Pancreas (tissue), 10 donors: ENCODE data around the gene TICRR. TPM values are rescaled to one million over a fixed set of nuclear protein-coding genes. Genes with fewer than 3 reads are reported as not detected.

Source experiments
- ATAC-seq, 4 donors: fragments of 200-7000 bp; cut with Tn5 transposase; one replicate each; pipeline versions ENCODE4 v1.8.0 to v1.9.1; 2020; ENCODE audit warnings: mild to moderate bottlenecking in 4 of 4, moderate library complexity in 4 of 4
- DNase-seq, 6 donors: peaks; one replicate each; pipeline ENCODE4 v3.0.0-alpha.2; 2020
- FAIRE-seq: peaks from 2 replicates; lab custom pipeline; 2012; peaks lifted over from hg19 to GRCh38; lab: Jason Lieb, UNC
- H3K27ac ChIP-seq, 4 donors: fragments of 200-600 bp; sonication (generic); 1 replicate in 3 of 4; 2 replicates in 1 of 4; pipeline versions ENCODE4 v1.5.0 to v1.8.0; 2020
- H3K27me3 ChIP-seq, 4 donors: fragments of 200-600 bp; one replicate each; pipeline ENCODE4 v1.8.0; 2021
- H3K36me3 ChIP-seq, 3 donors: fragments of 200-600 bp; sonication (generic) in 1 of 3; one replicate each; pipeline versions ENCODE4 v1.5.0 to v1.8.0; 2020 to 2021
- H3K4me1 ChIP-seq, 3 donors: fragments of 200-600 bp; one replicate each; pipeline ENCODE4 v1.8.0; 2021
- H3K4me3 ChIP-seq, 4 donors: fragments of 200-600 bp; sonication (generic) in 2 of 4; one replicate each; pipeline versions ENCODE4 v1.5.0 to v1.8.0; 2020 to 2021
- H3K9me3 ChIP-seq, 4 donors: fragments of 200-600 bp; one replicate each; pipeline ENCODE4 v1.8.0; 2021
- WGBS, 2 donors: extraction: QIAGEN DNeasy Blood & Tissue Kit; methylation state at CpG; one replicate each; pipeline ENCODE4 v1.1.7; 2013; 5-methylcytosine and 5-hydroxymethylcytosine counted together
- intact Hi-C, 3 donors: fragments of 100-400 bp; cut with DNase I; formaldehyde crosslinking; loops; one replicate each; pipeline versions ENCODE4 v1.11.1 to v1.14.2; 2022
- polyA plus RNA-seq, 2 donors: library from polyadenylated mRNA; stranded (reverse); fragments of 200-250 nt; gene quantifications; one replicate each; pipeline ENCODE4 v1.2.3, GENCODE V29; 2013
- total RNA-seq, 6 donors: library from RNA; stranded (reverse); fragmentation: NEBNext Ultra II Directional in 4 of 6; extraction: Animal tissue kit (Norgen Biotek cat#: 25700) in 4 of 6; gene quantifications; one replicate each; pipeline versions ENCODE4 v1.2.1 to v1.2.4, GENCODE V29; 2021 to 2023
- TF ChIP-seq, protein P1 (sequence below), 4 donors: fragments of 200-600 bp; sonication (generic) in 3 of 4; IDR thresholded peaks; one replicate each; pipeline versions ENCODE4 v1.5.0 to v1.8.0; 2021; ENCODE audit warnings: antibody characterized with exemption in 4 of 4
- donor health status: healthy with polysubstance abuse.
- donor health status: DM: no; HTN: no; CAD: no; lungs with moderate emphysema.
- donor health status: DM: no; HTN: no; CAD: no.
- donor health status: control.
- donor health status: control.
- donor health status: Bipolar disorder and iron deficiency.
- donor health status: DM: yes; HTN: yes; CAD: no.
- donor health status: DM: no; HTN: no; CAD: no.
- donor health status: DM: no; HTN: no; CAD: no.
- donor health status: DM: yes; HTN: yes; CAD: no.

TICRR gene
- total and polyA plus RNA-seq, 8 donors, result 0.03 to 0.18 (median 0.13) TPM; not detected in 3

DNA sequence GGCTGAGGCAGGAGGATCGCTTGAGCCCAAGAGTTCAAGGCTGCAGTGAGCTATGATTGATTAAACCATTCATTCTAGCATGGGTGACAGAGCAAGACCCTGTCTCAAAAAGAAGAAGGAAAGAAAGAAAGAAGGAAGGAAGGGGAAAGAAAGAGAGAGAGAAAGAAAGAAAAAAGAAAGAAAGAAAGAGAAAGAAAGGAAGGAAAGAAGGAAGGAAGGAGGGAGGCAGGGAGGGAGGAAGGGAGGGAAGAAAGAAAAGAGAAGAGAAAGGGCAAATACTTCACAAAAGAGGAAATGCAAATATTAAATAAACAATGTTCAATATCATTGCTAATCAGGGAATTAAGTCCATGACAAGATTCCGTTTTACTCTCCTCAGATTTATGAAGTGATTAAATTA, 84.0 kb downstream of the TICRR start:
- intact Hi-C loops, result no loop called here
- H3K4me1 ChIP-seq, result no peaks in the 10 kb centered on the region
- H3K27ac ChIP-seq, result no peak overlapping the region
- no peaks in the 10 kb centered on the region for H3K9me3 ChIP-seq
- ATAC-seq (no peak), DNase-seq (no peak), FAIRE-seq (no peak)
- no peaks in the 10 kb centered on the region for H3K27me3 ChIP-seq
- TF ChIP-seq, protein P1, sequence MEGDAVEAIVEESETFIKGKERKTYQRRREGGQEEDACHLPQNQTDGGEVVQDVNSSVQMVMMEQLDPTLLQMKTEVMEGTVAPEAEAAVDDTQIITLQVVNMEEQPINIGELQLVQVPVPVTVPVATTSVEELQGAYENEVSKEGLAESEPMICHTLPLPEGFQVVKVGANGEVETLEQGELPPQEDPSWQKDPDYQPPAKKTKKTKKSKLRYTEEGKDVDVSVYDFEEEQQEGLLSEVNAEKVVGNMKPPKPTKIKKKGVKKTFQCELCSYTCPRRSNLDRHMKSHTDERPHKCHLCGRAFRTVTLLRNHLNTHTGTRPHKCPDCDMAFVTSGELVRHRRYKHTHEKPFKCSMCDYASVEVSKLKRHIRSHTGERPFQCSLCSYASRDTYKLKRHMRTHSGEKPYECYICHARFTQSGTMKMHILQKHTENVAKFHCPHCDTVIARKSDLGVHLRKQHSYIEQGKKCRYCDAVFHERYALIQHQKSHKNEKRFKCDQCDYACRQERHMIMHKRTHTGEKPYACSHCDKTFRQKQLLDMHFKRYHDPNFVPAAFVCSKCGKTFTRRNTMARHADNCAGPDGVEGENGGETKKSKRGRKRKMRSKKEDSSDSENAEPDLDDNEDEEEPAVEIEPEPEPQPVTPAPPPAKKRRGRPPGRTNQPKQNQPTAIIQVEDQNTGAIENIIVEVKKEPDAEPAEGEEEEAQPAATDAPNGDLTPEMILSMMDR (IDR thresholded peaks at IDR 0.05), result no peak
- 82 to 88% methylated on average over 2 of the region's 2 CpGs for WGBS, 2 donors
- no peak overlapping the region for H3K4me3 ChIP-seq
- no peaks in the 10 kb centered on the region for H3K36me3 ChIP-seq

DNA sequence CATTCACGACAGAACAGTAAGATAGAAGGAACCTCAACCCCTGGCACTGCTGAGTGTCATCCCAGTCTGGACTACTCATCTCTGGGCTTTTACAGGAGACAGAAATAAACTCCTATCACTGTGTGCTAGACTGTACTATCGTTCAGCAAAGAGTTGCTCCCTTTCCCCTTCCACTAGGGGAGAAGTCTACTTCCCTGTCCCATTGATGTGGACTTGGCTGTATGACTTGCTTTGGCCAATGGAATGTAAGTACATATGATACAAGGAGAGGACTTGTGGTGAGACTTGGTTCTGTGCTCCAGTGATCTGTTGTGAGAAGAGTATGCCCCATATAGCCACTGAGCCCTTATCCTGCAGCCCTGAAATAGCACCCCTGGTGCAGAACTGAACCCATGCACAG, 85.3 kb downstream of the TICRR start:
- Histone ChIP-seq H3K9me3 (no peaks in the 10 kb centered on the region), H3K4me1 (peaks cover 0 to 4% (median 0%) of the 10 kb centered on the region in 3 donors), H3K27me3 (no peaks in the 10 kb centered on the region), H3K4me3 (no peak overlapping the region), H3K27ac (no peak overlapping the region), H3K36me3 (no peaks in the 10 kb centered on the region)
- ATAC-seq, result no peak
- no peak for FAIRE-seq
- intact Hi-C loops, result no loop called here
- DNase-seq, result no peak
- TF ChIP-seq, protein P1 (IDR thresholded peaks at IDR 0.05), result no peak
- WGBS, 2 donors, result 82 to 90% methylated on average over 2 of the region's 2 CpGs

DNA sequence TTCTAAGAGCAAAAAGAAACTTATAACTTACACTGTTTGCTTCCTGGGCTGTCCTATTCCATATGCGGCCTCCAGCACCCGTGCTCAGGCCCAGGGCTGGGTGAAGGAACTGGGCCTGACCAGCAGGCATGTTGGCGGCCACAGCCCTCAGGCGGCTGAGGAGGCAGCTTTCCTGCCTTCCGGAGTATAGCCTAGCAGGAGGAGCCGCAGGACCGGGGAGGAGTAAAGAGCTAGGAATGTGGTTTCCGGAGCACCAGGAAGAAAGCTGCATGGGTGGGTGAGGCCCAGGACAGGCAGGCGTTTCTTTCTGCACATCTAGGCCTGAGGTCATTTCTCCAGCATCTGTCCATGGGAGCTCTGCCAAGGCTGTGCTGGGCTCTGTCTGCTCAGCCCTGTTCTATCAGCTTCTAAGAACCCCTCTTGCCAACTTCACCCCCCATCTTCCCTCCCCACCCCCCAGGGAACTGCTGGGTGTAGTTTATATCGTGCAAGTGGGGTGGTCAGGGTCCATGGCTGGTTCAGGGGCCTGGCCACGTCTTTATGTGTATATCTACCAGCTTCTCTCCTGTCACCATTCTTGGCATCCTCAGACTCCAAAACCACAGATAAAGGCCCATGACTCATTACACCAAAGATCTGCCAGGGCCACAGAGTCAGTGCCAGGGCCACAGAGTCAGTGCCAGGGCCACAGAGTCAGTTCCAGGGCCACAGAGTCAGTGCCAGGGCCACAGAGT, 87.8 kb downstream of the TICRR start:
- Histone ChIP-seq H3K36me3 (no peaks in the 10 kb centered on the region), H3K4me3 (no peak overlapping the region), H3K27me3 (no peaks in the 10 kb centered on the region), H3K4me1 (peaks cover 0 to 4% (median 0%) of the 10 kb centered on the region in 3 donors), H3K27ac (peak overlapping the region in 1 of 4 donors; percentile 17), H3K9me3 (no peaks in the 10 kb centered on the region)
- intact Hi-C loops, result no loop called here
- WGBS, 2 donors, result 77 to 85% methylated on average over 11 of the region's 11 CpGs
- TF ChIP-seq, protein P1 (IDR thresholded peaks at IDR 0.05), result no peak
- FAIRE-seq, result no peak
- DNase-seq, result peak in 1 of 6 donors; percentile 44
- peak in 3 of 4 donors; percentile 41 to 67 (median 48) for ATAC-seq

DNA sequence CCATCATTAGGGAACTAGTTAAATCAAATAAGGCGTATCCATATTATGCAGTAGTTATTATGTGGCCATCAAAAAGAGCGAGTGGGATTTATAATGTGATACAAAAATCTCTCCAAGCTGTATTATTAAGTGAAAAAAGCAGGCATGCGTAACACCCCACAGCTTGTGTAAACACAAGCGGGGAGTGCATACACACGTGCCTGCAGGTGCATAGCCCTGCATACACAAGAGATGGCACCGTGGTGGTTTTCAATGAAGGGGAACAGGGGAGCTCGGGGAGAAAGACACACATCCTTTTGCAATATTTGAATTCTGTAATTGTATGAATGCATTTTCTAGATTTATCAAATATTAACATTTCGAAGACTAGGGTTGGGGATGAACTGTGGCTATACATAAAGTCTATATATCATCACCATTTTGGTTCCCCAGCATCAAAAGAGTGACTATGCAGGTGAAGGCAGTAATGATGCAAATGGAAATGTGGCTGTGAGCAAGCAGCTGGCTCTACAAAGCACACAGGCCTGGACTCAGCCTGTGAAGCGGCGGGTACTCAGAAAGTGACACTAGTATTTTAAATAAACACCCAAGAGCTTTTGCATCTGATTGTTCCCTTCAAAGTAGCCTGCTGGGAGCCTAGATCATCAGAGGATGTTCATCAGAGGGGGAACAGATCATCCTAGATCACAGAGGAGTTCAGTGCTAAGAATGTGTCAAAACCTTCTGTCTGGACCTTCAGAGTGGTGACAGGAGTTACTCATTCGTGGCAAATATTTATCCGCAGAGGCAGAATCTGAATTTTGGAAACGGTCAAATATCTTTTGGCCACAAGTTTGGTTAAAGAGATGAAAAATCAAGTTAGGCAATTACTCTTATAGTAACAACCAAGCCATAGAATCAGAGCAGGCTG, 89.4 kb downstream of the TICRR start:
- TF ChIP-seq, protein P1 (IDR thresholded peaks at IDR 0.05), result no peak
- FAIRE-seq (no peak), ATAC-seq (no peak), DNase-seq (no peak)
- intact Hi-C loops, result no loop called here
- Histone ChIP-seq H3K36me3 (no peaks in the 10 kb centered on the region), H3K4me1 (peaks cover 0 to 4% (median 0%) of the 10 kb centered on the region in 3 donors), H3K9me3 (no peaks in the 10 kb centered on the region), H3K27ac (no peak overlapping the region), H3K27me3 (no peaks in the 10 kb centered on the region), H3K4me3 (peak overlapping the region in 2 of 4 donors; percentile 44 to 48)
- 79 to 80% methylated on average over 13 of the region's 13 CpGs for WGBS, 2 donors
